ENCODE data around the gene DGKG. TPM values are rescaled to one million over a fixed set of nuclear protein-coding genes. Genes with fewer than 3 reads are reported as not detected.

The DGKG gene
- total RNA-seq, 6 experiments from 2014 or later, result 1.5 to 3.6 (median 2.0) TPM

DNA sequence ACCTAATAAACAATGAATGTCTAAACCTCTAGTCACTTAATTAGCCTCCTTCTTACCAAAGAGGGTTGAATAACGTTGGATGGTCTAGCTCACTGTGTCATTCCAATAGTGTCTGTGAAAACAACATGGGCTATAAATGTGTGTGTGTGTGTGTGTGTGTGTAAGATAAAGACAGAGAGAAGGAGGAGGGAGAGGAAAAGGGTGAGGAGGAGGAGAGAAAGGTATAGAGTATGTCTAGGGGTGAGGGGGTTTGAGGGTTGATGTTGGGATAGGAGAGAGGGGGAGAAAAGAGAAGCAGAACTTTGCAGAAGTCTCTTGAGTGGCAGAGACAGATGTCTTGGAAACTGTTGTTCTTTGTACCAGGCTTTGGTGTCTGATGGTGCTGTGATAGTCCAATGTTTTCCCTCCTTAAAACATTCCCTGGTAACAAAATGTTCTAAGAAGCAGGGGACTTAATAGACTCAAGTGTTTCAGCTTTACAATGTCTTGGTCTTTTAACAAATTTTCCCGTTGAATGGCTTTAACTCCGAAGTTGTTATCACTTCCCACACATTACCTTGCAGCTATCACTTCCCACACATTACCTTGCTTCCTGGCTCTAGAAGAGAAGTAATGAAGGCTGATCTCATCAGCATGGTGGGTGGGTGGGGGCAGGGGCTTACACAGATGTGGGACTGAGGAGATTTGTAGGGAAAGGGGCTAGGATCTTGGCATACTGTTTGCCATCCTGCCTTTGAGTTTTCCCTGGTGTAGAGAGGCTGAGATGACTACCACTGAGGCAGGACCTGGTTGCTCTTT lies 195.3 kb downstream of the DGKG start:
- no peaks in the 10 kb centered on the region for H3K4me1 ChIP-seq
- no peaks in the 10 kb centered on the region for H3K9me3 ChIP-seq
- no peak overlapping the region for H3K4me3 ChIP-seq
- H3K27ac ChIP-seq, result no peak overlapping the region
- no peaks in the 10 kb centered on the region for H3K27me3 ChIP-seq
- no peaks in the 10 kb centered on the region for H3K36me3 ChIP-seq
- DNase-seq (no peak), ATAC-seq (no peak)
- TF ChIP-seq, protein P1, sequence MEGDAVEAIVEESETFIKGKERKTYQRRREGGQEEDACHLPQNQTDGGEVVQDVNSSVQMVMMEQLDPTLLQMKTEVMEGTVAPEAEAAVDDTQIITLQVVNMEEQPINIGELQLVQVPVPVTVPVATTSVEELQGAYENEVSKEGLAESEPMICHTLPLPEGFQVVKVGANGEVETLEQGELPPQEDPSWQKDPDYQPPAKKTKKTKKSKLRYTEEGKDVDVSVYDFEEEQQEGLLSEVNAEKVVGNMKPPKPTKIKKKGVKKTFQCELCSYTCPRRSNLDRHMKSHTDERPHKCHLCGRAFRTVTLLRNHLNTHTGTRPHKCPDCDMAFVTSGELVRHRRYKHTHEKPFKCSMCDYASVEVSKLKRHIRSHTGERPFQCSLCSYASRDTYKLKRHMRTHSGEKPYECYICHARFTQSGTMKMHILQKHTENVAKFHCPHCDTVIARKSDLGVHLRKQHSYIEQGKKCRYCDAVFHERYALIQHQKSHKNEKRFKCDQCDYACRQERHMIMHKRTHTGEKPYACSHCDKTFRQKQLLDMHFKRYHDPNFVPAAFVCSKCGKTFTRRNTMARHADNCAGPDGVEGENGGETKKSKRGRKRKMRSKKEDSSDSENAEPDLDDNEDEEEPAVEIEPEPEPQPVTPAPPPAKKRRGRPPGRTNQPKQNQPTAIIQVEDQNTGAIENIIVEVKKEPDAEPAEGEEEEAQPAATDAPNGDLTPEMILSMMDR (IDR thresholded peaks at IDR 0.05), result no peak
- TF ChIP-seq POLR2A (IDR thresholded peaks at IDR 0.05), result no peak
- intact Hi-C loops (cut with DNase I), result no loop called here
- WGBS (ENCODE audit: insufficient coverage, low coverage, low lambda C conversion rate, missing lambda C conversion rate), result 29% methylated on average over 3 of the region's 3 CpGs

DNA sequence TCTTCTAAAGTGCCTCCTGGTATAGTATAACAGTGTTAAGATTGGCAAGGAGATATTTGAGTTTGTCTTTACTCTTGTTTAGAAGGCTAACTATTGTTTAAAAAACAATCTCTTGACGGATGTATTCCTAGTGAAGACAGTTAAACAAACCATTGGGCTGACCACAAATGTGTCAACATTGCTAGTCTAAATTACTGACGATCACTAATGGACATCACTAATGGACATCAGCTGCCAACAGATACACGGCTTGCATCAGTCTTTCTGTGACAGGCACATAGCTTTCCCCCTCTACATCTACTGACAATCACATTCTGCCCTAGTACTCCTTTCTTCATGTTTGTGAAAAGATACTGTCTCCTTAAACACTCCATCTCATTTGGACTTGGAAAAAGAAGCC lies 196.0 kb downstream of the DGKG start:
- Histone ChIP-seq H3K4me3 (no peak overlapping the region), H3K36me3 (no peaks in the 10 kb centered on the region), H3K27me3 (no peaks in the 10 kb centered on the region), H3K4me1 (no peaks in the 10 kb centered on the region), H3K27ac (no peak overlapping the region), H3K9me3 (no peaks in the 10 kb centered on the region)
- 25% methylated on average over 3 of the region's 3 CpGs for WGBS (ENCODE audit: insufficient coverage, low coverage, low lambda C conversion rate, missing lambda C conversion rate)
- no peak for TF ChIP-seq POLR2A (IDR thresholded peaks at IDR 0.05)
- TF ChIP-seq, protein P1 (IDR thresholded peaks at IDR 0.05), result no peak
- no peak for ATAC-seq
- DNase-seq, result no peak
- intact Hi-C loops (cut with DNase I), result no loop called here

DNA sequence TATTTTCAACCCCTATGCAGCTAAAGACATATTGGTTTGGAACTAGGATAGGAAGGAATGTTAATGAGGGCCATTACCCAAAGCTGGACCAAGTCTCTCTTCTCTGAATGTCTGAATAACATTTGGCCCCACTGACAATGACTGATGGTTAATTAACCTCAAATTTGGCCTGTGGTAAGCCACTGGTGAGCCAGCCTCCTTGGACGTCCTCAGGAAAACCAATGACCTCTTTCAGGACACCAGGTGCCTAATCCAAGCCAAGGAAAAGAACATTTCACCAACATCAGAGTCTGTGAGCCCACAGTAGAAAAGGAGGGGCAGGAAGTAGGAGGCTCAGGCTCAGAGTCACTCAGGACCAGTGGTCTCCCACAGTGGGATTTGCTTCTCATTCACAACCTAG lies 196.7 kb downstream of the DGKG start:
- H3K27ac ChIP-seq, result no peak overlapping the region
- no peaks in the 10 kb centered on the region for H3K36me3 ChIP-seq
- no peaks in the 10 kb centered on the region for H3K27me3 ChIP-seq
- TF ChIP-seq, protein P1 (IDR thresholded peaks at IDR 0.05), result no peak
- TF ChIP-seq POLR2A (IDR thresholded peaks at IDR 0.05), result no peak
- intact Hi-C loops (cut with DNase I), result no loop called here
- DNase-seq (no peak), ATAC-seq (no peak)
- WGBS (ENCODE audit: insufficient coverage, low coverage, low lambda C conversion rate, missing lambda C conversion rate), result 20% methylated on average over 1 of the region's 1 CpG
- H3K4me3 ChIP-seq, result no peak overlapping the region
- H3K9me3 ChIP-seq, result no peaks in the 10 kb centered on the region
- no peaks in the 10 kb centered on the region for H3K4me1 ChIP-seq

DNA sequence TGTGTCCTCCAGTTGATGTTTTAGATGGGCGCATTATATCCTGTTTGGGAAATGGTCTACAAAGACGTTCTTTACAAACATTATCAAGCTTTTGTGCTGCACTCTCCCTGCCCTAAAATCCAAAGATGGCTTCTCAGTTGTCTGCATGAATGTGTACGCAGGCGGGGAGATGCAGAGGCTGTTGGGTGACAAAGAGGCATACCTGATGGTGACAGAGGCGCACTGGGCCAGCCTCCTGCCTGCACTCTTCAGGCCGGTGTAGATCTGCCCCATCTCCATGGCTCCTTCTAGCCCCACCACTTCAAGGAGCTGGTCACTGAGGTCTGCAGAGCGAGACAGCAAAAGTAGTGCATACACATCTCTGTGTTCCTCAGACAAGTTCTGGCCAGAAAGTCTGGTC lies 197.3 kb downstream of the DGKG start:
- H3K27me3 ChIP-seq, result no peaks in the 10 kb centered on the region
- H3K36me3 ChIP-seq, result no peaks in the 10 kb centered on the region
- no peak overlapping the region for H3K4me3 ChIP-seq
- H3K27ac ChIP-seq, result no peak overlapping the region
- DNase-seq (no peak), ATAC-seq (no peak)
- H3K4me1 ChIP-seq, result no peaks in the 10 kb centered on the region
- H3K9me3 ChIP-seq, result no peaks in the 10 kb centered on the region
- 85% methylated on average over 7 of the region's 7 CpGs for WGBS (ENCODE audit: insufficient coverage, low coverage, low lambda C conversion rate, missing lambda C conversion rate)
- TF ChIP-seq, protein P1 (IDR thresholded peaks at IDR 0.05), result no peak
- no peak for TF ChIP-seq POLR2A (IDR thresholded peaks at IDR 0.05)
- intact Hi-C loops (cut with DNase I), result no loop called here

Data from right lobe of liver (tissue), 6 donors.